ENCODE measurements around the gene ITIH4. TPM values are rescaled to one million over a fixed set of nuclear protein-coding genes. Genes with fewer than 3 reads are reported as not detected.

ITIH4 gene
- total RNA-seq, 2 donors from 2014 or later: 6.0 to 6.2 TPM

DNA sequence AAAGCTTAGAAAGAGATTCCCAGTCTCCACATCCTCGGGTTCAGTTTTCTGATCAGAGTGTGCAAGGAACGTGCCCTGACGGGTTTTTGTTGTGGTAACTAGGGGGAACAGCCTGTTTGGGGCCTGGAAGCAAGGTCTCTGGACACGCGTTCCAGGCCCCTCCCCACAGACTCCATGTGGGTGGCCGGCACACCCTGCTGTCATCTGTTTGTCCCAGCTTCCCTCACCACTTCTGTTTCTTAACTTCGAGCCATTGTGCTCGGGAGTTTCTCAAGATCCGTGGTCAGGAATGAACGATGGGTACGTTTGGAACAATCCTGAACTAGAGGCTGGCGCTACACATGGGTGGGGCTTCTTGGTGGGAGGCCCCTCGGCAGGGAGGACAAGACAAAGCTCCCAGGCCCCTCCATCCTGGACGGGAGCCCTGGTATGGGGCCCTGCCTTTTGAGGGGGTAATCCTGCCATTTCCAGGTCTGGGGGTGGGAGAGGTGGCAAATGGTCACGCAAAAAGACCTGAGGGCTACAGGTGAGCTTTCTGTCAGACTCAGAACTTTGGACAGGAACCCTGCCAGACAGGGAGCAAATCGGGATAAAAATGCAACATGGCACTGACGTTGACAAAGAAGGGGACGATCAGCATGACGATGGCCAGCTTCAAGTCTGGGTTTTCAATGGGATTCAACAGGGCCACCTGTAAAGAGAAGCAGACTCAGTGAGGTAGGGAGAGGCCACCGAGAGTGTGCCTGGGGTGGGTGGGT lies 12.8 kb upstream of the ITIH4 start:
- peaks cover 11% of the 10 kb centered on the region for H3K36me3 Mint-ChIP-seq (ENCODE audit: low read depth)
- peaks cover 5% of the 10 kb centered on the region for H3K4me1 Mint-ChIP-seq
- Histone ChIP-seq H3K27me3 (ENCODE audit: control insufficient read depth, insufficient read depth, low read length, poor library complexity, severe bottlenecking) (no peaks in the 10 kb centered on the region), H3K27ac (ENCODE audit: low read depth, low read length) (peak overlapping the region; percentile 36), H3K36me3 (ENCODE audit: control insufficient read depth, insufficient read depth, low read length) (peaks cover 4% of the 10 kb centered on the region), H3K9me3 (ENCODE audit: control insufficient read depth, low read length) (no peaks in the 10 kb centered on the region), H3K4me1 (ENCODE audit: control insufficient read depth, insufficient read depth, low read length) (peaks cover 6% of the 10 kb centered on the region), H3K4me3 (ENCODE audit: low read length) (no peak overlapping the region), H3K9ac (ENCODE audit: extremely low read depth, low read length, poor library complexity, severe bottlenecking) (no peak overlapping the region)
- peak overlapping the region; percentile 35 for H3K27ac Mint-ChIP-seq
- 81 to 86% methylated on average over 19 to 20 of the region's 20 CpGs for WGBS, 2 experiments (ENCODE audit: insufficient coverage in 1 of 2, insufficient read length in 1 of 2)
- no peak for DNase-seq
- H3K27me3 Mint-ChIP-seq (ENCODE audit: insufficient read depth): no peaks in the 10 kb centered on the region
- H3K9me3 Mint-ChIP-seq: no peaks in the 10 kb centered on the region
- no peak overlapping the region for H3K4me3 Mint-ChIP-seq
- no peak for TF ChIP-seq CTCF (conservative IDR thresholded peaks at IDR 0.05)

DNA sequence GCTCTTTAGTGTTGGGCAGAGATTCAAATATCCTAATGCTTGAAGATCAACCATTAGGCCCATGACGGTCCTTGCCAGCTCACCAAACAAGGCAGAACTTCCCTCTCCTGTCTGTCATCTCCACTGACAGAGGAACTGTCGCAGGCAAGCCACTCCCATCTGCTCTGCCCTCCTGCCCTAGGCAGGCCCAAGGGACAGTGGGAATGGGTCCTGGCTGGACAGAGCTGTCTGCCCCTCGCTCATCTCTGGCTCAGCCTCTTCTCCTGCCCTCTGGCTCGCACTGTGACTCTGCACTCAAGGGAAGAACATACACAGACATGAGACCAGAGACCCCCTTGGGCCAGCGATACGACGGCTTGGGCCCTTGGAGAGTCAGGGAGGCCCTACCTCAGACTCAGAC lies 12.0 kb upstream of the ITIH4 start:
- peaks cover 5% of the 10 kb centered on the region for H3K4me1 Mint-ChIP-seq
- Histone ChIP-seq H3K27me3 (ENCODE audit: control insufficient read depth, insufficient read depth, low read length, poor library complexity, severe bottlenecking) (no peaks in the 10 kb centered on the region), H3K27ac (ENCODE audit: low read depth, low read length) (no peak overlapping the region), H3K9ac (ENCODE audit: extremely low read depth, low read length, poor library complexity, severe bottlenecking) (no peak overlapping the region), H3K36me3 (ENCODE audit: control insufficient read depth, insufficient read depth, low read length) (no peaks in the 10 kb centered on the region), H3K4me3 (ENCODE audit: low read length) (no peak overlapping the region), H3K4me1 (ENCODE audit: control insufficient read depth, insufficient read depth, low read length) (peaks cover 6% of the 10 kb centered on the region), H3K9me3 (ENCODE audit: control insufficient read depth, low read length) (no peaks in the 10 kb centered on the region)
- no peak overlapping the region for H3K4me3 Mint-ChIP-seq
- H3K27me3 Mint-ChIP-seq (ENCODE audit: insufficient read depth): no peaks in the 10 kb centered on the region
- no peak for TF ChIP-seq CTCF (conservative IDR thresholded peaks at IDR 0.05)
- H3K36me3 Mint-ChIP-seq (ENCODE audit: low read depth): peaks cover 3% of the 10 kb centered on the region
- no peaks in the 10 kb centered on the region for H3K9me3 Mint-ChIP-seq
- WGBS, 2 experiments (ENCODE audit: insufficient coverage in 1 of 2, insufficient read length in 1 of 2): 79 to 81% methylated on average over 7 of the region's 7 CpGs
- no peak overlapping the region for H3K27ac Mint-ChIP-seq
- no peak for DNase-seq

GRCh38 chr3:52841981-52842340 lies 11.5 kb upstream of the ITIH4 start:
- no peak overlapping the region for H3K4me3 ChIP-seq (ENCODE audit: low read length)
- H3K27ac ChIP-seq (ENCODE audit: low read depth, low read length): no peak overlapping the region
- Mint-ChIP-seq H3K27ac (no peak overlapping the region), H3K36me3 (ENCODE audit: low read depth) (peaks cover 2% of the 10 kb centered on the region), H3K9me3 (no peaks in the 10 kb centered on the region), H3K27me3 (ENCODE audit: insufficient read depth) (no peaks in the 10 kb centered on the region), H3K4me3 (no peak overlapping the region), H3K4me1 (peaks cover 5% of the 10 kb centered on the region)
- no peak for DNase-seq
- H3K4me1 ChIP-seq (ENCODE audit: control insufficient read depth, insufficient read depth, low read length): peaks cover 6% of the 10 kb centered on the region
- no peak overlapping the region for H3K9ac ChIP-seq (ENCODE audit: extremely low read depth, low read length, poor library complexity, severe bottlenecking)
- no peak for TF ChIP-seq CTCF (conservative IDR thresholded peaks at IDR 0.05)
- 83 to 86% methylated on average over 8 to 12 of the region's 12 CpGs for WGBS, 2 experiments (ENCODE audit: insufficient coverage in 1 of 2, insufficient read length in 1 of 2)
- H3K36me3 ChIP-seq (ENCODE audit: control insufficient read depth, insufficient read depth, low read length): no peaks in the 10 kb centered on the region
- no peaks in the 10 kb centered on the region for H3K27me3 ChIP-seq (ENCODE audit: control insufficient read depth, insufficient read depth, low read length, poor library complexity, severe bottlenecking)
- H3K9me3 ChIP-seq (ENCODE audit: control insufficient read depth, low read length): no peaks in the 10 kb centered on the region
